ENCODE data around the gene SLC12A1.

- TF ChIP-seq CTCF (IDR thresholded peaks at IDR 0.05) (no peak), REST (IDR thresholded peaks at IDR 0.05; ENCODE audit: insufficient read depth in 1 of 2, low read depth in 2 of 2, low read length in 1 of 2) (no peak), SIN3A (IDR thresholded peaks at IDR 0.05; ENCODE audit: borderline replicate concordance, insufficient read depth, low read depth, low read length) (no peak), POLR2AphosphoS5 (IDR thresholded peaks at IDR 0.05; ENCODE audit: low read depth, low read length) (no peak), TCF7L2 (IDR thresholded peaks at IDR 0.05; ENCODE audit: low read depth, low read length) (no peak)
Observed at GRCh38 chr15:48177383-48177765, 28.7 kb upstream of the SLC12A1 start.

Measured in Panc1 (cell line).